GM21737 (cell line): ENCODE measurements around the gene MCM5.
"Not testable (repeated sequence)": the region's sequence is repeated elsewhere in the genome, so short reads cannot be mapped to it uniquely, and the experiment has no call there.

ENCODE experiments used
- ATAC-seq: cut with Tn5 transposase; IDR thresholded peaks from one replicate; pipeline ENCODE4 v1.9.1; 2021; ENCODE audit warnings: mild to moderate bottlenecking, moderate library complexity; ENCODE audit not compliant: unreplicated experiment

The MCM5 gene

GRCh38 chr22:35470903-35471321, 71.0 kb downstream of the MCM5 start:
- ATAC-seq, result no peak

DNA sequence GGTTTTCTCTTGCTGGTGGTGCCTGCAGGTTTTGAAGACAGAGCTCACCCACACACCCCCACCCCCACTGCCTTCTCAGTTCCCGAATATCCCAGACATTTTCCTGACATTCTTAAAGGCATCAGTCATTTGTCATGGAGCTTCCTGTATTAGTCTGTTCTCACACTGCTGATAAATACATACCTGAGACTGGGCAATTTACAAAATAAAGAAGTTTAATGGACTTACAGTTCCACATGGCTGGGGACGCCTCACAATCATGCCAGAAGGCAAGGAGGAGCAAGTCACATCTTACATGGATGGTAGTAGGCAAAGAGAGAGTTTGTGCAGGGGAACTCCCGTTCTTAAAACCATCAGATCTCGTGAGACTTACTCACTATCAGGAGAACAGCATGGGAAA, 71.6 kb downstream of the MCM5 start:
- not testable (repeated sequence) for ATAC-seq

DNA sequence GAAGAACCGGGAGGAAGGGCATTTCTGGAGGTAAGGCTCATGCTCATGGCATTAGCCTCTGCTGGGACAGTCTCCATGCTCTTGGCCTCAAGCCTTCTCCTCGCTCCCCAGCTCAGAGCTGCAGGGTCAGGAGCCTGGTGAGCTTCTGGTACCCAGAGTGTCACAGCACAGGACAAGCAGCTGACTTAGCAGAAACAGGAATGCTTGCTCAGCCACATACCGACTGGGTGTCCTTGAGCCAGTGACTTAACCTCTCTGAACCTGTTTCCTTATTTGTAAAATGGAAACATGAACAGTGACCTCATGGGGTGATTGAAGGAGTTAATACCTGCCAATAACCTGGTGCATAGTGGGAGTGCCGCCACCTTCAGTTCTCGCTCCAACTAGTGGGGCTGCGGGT, 72.5 kb downstream of the MCM5 start:
- ATAC-seq, result no peak

- ATAC-seq, result no peak
Measured at GRCh38 chr22:35473971-35474370, 74.0 kb downstream of the MCM5 start.
